Breast epithelium (tissue), 3 donors: Measurements from ENCODE around the gene CACNB2.

Experiments used
- CTCF ChIP-seq, 3 donors: fragments of 450-650 bp; IDR thresholded peaks; one replicate each; pipeline ENCODE4 v1.5.1; 2016 to 2017; ENCODE audit warnings: antibody characterized with exemption in 3 of 3, mild to moderate bottlenecking in 3 of 3, moderate library complexity in 3 of 3
- POLR2A ChIP-seq: fragments of 450-650 bp; IDR thresholded peaks from one replicate; pipeline ENCODE4 v1.6.1; 2016; ENCODE audit warnings: antibody characterized with exemption, mild to moderate bottlenecking, moderate library complexity

GRCh38 chr10:18341055-18341454 lies 200.8 kb downstream of the CACNB2 start:
- TF ChIP-seq CTCF (IDR thresholded peaks at IDR 0.05) (no peak), POLR2A (no peak)
